ENCODE data around the gene RANBP17.

GRCh38 chr5:170913573-170913972 is 51.8 kb downstream of the RANBP17 start:
- TF ChIP-seq EZH2 (IDR thresholded peaks at IDR 0.05; ENCODE audit: insufficient read depth, poor library complexity, severe bottlenecking): no peak
- TF ChIP-seq EZH2phosphoT487 (IDR thresholded peaks at IDR 0.05; ENCODE audit: insufficient read depth, low read depth): no peak
